Measurements from ENCODE around the gene HOXA11.

DNA sequence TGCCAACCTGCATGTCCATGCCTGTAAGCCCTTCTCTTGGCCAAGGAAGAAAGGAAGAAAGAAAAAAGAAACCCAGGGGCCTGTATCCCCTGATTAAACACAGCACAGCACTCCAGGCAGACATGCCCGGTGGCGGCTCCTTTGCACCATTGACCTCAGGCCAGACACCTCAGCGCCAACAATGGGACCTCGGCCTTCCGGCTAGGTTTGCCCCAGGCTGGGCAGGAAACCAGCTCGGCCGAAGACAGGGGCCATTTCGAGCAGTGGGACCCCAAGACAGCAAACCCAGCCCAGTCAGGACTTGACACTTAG lies 13.8 kb downstream of the HOXA11 start:
- TF ChIP-seq, protein P1, sequence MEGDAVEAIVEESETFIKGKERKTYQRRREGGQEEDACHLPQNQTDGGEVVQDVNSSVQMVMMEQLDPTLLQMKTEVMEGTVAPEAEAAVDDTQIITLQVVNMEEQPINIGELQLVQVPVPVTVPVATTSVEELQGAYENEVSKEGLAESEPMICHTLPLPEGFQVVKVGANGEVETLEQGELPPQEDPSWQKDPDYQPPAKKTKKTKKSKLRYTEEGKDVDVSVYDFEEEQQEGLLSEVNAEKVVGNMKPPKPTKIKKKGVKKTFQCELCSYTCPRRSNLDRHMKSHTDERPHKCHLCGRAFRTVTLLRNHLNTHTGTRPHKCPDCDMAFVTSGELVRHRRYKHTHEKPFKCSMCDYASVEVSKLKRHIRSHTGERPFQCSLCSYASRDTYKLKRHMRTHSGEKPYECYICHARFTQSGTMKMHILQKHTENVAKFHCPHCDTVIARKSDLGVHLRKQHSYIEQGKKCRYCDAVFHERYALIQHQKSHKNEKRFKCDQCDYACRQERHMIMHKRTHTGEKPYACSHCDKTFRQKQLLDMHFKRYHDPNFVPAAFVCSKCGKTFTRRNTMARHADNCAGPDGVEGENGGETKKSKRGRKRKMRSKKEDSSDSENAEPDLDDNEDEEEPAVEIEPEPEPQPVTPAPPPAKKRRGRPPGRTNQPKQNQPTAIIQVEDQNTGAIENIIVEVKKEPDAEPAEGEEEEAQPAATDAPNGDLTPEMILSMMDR (IDR thresholded peaks at IDR 0.05 in 4 of 5, conservative IDR thresholded peaks at IDR 0.05 in 1 of 5): no peak
- TF ChIP-seq POLR2A (IDR thresholded peaks at IDR 0.05): no peak

Data from gastrocnemius medialis (tissue), 4 donors.